ENCODE data around the gene ZIC1. TPM values are rescaled to one million over a fixed set of nuclear protein-coding genes. Genes with fewer than 3 reads are reported as not detected.

Gene ZIC1
- total RNA-seq, 4 donors from 2014 or later: 3.4 to 24.5 (median 3.5) TPM

DNA sequence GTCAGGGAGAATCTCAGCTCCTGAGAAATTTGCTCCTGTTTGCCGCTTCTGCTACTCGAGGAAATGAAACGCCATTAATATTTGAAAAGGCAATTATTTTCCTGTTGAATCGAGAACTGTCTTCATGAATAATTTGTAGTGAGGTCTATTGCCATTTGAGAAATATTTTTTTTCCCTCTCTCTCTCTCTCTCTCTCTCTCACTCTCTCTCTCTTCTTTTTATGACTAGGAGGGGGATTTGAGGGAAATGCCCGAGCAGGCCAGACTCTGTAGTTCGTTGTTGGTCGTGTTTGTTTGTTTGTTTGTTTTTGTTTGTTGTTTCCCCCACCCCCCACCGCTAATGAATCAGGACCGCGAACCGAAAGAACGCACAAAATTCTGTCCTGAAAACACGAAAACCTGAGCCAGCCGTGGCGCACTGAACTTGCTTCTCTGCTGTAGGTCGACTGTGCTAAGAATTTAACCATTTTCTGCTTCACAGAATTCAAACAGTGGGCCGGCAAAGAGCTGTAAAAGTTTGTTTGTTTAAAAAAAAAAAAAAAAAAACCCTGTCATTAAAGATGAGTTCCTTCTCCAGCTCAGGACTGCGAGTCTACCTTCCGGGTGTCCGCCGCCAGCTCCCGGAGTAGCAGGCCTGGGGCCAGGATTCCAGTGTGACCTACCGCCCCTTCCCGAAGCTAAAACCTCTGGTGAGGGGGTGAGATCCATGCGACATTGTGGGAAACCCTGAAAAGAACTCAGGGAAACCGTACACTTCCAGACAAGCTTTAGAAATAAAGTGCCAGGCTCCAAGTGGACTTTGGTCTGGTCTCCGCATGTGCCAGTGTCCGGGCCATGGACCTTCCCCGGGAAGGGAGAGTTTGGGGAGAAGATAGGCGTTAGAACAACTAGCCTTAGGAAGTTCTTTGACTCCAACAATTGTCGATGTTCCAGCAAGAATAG is 15.0 kb upstream of the ZIC1 start:
- TF ChIP-seq CTCF (IDR thresholded peaks at IDR 0.05; ENCODE audit: low read depth): no peak

GRCh38 chr3:147394884-147395225 is 14.3 kb upstream of the ZIC1 start:
- TF ChIP-seq CTCF (IDR thresholded peaks at IDR 0.05; ENCODE audit: low read depth): no peak

GRCh38 chr3:147395899-147396711 is 13.1 kb upstream of the ZIC1 start:
- TF ChIP-seq CTCF (IDR thresholded peaks at IDR 0.05; ENCODE audit: low read depth): no peak

DNA sequence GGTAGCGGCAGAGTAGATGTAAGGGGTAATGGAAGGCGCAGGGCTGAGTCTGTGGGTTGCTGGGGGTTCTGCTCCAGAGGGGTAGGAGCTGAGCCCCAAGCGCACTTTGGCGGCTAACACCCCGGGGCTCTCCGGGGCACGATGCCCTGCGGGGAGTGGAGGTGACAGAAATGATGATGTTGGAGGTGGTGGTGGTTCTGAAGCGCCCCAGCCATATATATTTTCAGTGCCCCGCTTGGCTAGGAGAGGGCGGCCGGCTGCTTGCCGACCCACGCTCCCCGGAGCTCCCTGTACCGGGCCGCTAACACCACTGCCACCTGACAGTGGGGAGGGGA is 12.5 kb upstream of the ZIC1 start:
- no peak for TF ChIP-seq CTCF (IDR thresholded peaks at IDR 0.05; ENCODE audit: low read depth)

DNA sequence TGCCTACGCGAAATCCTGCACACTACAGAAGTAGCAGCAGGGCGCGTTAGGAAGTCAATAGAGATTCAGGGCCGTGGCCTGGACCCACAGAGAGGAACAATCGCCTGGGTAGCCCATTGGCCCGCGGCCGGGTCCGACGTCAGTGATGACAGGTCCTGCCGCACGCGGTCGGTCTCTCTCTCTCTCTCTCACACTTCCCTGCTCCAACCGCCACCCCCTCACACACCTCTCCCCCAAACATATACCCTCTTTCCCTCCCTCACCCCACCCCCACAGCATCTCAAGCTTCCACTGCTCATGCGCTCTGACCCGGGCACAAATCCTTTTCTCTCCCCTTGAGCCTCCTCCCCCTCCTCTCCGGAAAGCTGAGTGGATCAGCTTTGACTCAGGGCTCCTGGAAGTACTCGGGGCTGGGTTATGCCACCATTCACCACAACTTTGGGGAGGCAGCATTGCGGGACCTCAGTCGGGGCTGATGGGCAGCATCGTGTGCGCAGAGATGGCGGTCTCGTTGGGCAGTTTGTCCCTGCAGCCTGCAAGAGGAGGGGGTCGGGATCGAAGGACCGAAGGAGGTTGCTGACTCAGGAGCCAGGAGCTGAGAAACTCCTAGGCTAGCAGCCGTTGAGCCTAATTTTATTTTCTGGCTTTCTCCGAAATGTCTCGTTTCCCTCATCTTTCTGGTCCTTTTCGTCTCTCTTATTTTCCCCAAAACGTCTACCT is 11.8 kb upstream of the ZIC1 start:
- TF ChIP-seq CTCF (IDR thresholded peaks at IDR 0.05; ENCODE audit: low read depth): no peak

DNA sequence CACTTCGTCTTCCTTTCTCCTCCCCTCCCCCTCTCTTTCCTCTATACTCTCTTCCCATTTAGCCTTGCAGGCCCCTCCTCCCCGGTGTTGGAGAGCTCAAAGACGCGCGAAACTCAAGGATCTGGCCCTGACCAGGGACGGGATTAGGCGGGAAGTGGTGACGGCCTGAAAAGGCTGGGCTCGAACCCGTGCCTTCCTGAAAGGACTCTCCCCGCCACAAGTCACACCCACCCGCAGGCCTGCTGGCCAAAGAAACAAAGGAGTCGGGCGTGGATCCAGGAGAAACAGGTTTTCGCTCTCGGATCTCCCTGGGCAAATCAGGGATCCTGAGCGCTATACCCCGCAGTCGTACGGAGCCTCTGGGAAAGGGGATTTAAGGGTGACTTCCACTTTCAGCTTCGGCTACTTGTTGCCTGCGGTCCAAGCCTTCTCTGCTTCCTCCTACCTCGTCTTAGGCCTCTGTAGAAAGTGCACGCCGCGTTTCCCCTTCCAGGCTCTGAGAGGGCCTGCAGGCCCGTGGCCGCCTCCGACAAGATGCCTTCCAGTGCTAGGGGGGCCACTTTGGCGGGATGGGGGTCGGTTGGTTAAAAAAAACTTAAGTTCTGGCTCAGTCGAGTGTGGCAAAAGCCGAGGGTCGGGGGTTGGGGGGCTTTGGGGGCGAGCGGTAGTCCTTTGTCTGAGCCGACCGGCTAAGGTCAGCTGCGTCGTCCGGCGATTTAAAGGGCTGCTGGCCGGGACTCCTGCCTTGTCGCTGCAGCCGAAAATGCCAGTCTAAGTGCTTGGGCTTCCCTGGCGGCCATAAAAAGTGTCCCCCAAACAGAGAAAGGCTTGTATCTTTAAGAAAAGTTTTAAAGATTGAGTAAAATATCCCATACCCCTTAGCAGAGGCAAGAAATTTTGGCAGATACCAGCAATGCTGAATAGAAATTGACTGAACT is 11.0 kb upstream of the ZIC1 start:
- TF ChIP-seq CTCF (IDR thresholded peaks at IDR 0.05; ENCODE audit: low read depth): no peak
